Suprapubic skin (tissue), 4 donors: ENCODE data around the gene ABCA4.

Experiments used
- POLR2A ChIP-seq, 2 donors: fragments of 450-650 bp; IDR thresholded peaks; one replicate each; pipeline ENCODE4 v1.6.1; 2017; ENCODE audit warnings: antibody characterized with exemption in 2 of 2, mild to moderate bottlenecking in 2 of 2, moderate library complexity in 2 of 2
- POLR2AphosphoS5 ChIP-seq, 3 donors: sonication (generic); formaldehyde crosslinking; IDR thresholded peaks; one replicate each; pipeline ENCODE4 v1.6.1; 2017; ENCODE audit warnings: antibody characterized with exemption in 3 of 3
- TF ChIP-seq, protein P1 (sequence below), 2 donors: fragments of 200-600 bp in 1 of 2; fragments of 450-650 bp in 1 of 2; sonication (generic) in 1 of 2; IDR thresholded peaks; one replicate each; pipeline ENCODE4 v1.5.1; 2016 to 2019; ENCODE audit warnings: antibody characterized with exemption in 2 of 2, mild to moderate bottlenecking in 1 of 2, moderate library complexity in 1 of 2

DNA sequence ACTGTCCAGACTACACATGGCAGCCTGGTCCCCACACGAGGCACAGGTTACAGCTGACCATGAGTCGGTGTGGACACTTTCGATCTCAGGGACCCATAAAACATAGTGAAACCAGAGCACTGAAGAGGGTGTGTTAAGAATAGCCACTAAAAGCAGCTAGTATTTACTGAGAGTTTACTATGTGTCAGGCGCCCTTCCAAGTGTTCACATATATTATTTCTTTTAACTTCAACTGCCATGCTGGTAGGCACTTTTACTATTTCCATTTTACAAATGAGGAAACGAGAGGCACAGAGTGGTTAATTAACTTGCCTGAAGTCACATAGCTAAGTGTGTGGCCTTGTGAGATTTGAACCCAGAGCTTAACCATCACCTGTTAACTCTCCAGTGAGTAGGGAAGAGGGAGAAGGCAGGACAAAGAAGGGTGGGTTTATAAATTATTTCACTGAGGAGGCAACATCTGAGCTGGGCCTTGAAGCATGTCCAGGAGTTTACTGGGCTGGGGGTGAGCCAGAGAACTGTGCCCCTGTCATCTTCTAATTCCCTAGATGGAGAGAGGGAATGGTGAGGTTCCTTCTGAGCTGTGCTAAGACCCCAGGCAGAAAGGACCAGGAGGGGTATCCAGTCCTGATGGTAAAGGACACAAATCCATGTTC, 20.7 kb downstream of the ABCA4 start:
- TF ChIP-seq POLR2AphosphoS5 (IDR thresholded peaks at IDR 0.05) (no peak), POLR2A (IDR thresholded peaks at IDR 0.05) (no peak)
- TF ChIP-seq, protein P1, sequence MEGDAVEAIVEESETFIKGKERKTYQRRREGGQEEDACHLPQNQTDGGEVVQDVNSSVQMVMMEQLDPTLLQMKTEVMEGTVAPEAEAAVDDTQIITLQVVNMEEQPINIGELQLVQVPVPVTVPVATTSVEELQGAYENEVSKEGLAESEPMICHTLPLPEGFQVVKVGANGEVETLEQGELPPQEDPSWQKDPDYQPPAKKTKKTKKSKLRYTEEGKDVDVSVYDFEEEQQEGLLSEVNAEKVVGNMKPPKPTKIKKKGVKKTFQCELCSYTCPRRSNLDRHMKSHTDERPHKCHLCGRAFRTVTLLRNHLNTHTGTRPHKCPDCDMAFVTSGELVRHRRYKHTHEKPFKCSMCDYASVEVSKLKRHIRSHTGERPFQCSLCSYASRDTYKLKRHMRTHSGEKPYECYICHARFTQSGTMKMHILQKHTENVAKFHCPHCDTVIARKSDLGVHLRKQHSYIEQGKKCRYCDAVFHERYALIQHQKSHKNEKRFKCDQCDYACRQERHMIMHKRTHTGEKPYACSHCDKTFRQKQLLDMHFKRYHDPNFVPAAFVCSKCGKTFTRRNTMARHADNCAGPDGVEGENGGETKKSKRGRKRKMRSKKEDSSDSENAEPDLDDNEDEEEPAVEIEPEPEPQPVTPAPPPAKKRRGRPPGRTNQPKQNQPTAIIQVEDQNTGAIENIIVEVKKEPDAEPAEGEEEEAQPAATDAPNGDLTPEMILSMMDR (IDR thresholded peaks at IDR 0.05): no peak
